Diencephalon (tissue), 1 donor: ENCODE results near the gene LNX1. TPM values are rescaled to one million over a fixed set of nuclear protein-coding genes. Genes with fewer than 3 reads are reported as not detected.

Experiments used
- total RNA-seq: library from RNA; depleted of rRNA; stranded (reverse); fragments of >200 nt; gene quantifications from one replicate; pipeline ENCODE4 v1.2.3, GENCODE V29; 2014

LNX1 gene
- total RNA-seq = 32.3 TPM

GRCh38 chr4:53591372-53591892 is at the start of gene LNX1:
LNX1 (minus strand) TSS chr4:53591486; CDS start chr4:53574002, 17,484 bp downstream.

Other genes with a start within 250 kb of the LNX1 start
- gene SCFD2, start 225.4 kb downstream of the LNX1 start, total RNA-seq = 18.2 TPM
- 107 TPM for gene FIP1L1, start 213.8 kb downstream of the LNX1 start, total RNA-seq